HepG2 (cell line): ENCODE data around the gene KIFC1. TPM values are rescaled to one million over a fixed set of nuclear protein-coding genes. Genes with fewer than 3 reads are reported as not detected.

Experiments used
- CBFB ChIP-seq: sonication (generic); formaldehyde crosslinking; IDR thresholded peaks from 2 replicates; pipeline ENCODE4 v1.4.0; 2020; ENCODE audit warnings: missing genetic modification reagents
- GFI1 ChIP-seq: sonication (generic); formaldehyde crosslinking; IDR thresholded peaks from 2 replicates; pipeline ENCODE4 v1.5.0; 2020; ENCODE audit warnings: missing genetic modification reagents, mild to moderate bottlenecking, borderline replicate concordance
- KAT8 ChIP-seq: IDR thresholded peaks from 2 replicates; pipeline ENCODE4 v1.6.1; 2016; ENCODE audit warnings: missing genetic modification reagents, missing compliant biosample characterization
- PHF20 ChIP-seq: sonication (generic); formaldehyde crosslinking; IDR thresholded peaks from 2 replicates; pipeline ENCODE4 v1.5.0; 2020; ENCODE audit warnings: mild to moderate bottlenecking, missing genetic modification reagents
- SRF ChIP-seq: IDR thresholded peaks from 2 replicates; pipeline ENCODE4 v1.6.1; 2011; ENCODE audit warnings: mild to moderate bottlenecking, low read depth, low read length, moderate library complexity
- TARDBP ChIP-seq: sonication (generic); formaldehyde crosslinking; IDR thresholded peaks from 2 replicates; pipeline ENCODE4 v1.8.0; 2022; ENCODE audit warnings: mild to moderate bottlenecking, missing genetic modification reagents
- ZC3H13 ChIP-seq: sonication (generic); formaldehyde crosslinking; IDR thresholded peaks from 2 replicates; pipeline ENCODE4 v1.8.1; 2023; ENCODE audit warnings: mild to moderate bottlenecking, missing genetic modification reagents, moderate library complexity
- ZFY ChIP-seq: sonication (generic); formaldehyde crosslinking; IDR thresholded peaks from 2 replicates; pipeline ENCODE4 v1.4.0; 2020; ENCODE audit warnings: missing genetic modification reagents
- ZNF891 ChIP-seq: sonication (generic); formaldehyde crosslinking; IDR thresholded peaks from 2 replicates; pipeline ENCODE4 v1.5.0; 2020; ENCODE audit warnings: mild to moderate bottlenecking, missing genetic modification reagents
- polyA plus RNA-seq, 8 experiments: library from polyadenylated mRNA; depleted of rRNA in 3 of 8; stranded (reverse) in 7 of 8; unstranded in 1 of 8; fragments of >200 nt; fragmentation: Illumina TruSeq in 4 of 8; extraction: Trizol in 4 of 8; gene quantifications; 2 replicates each; pipeline versions ENCODE4 v1.2.1 to v1.2.3, GENCODE V29; 2011 to 2016; ENCODE audit warnings: low read depth in 4 of 8, missing spikeins in 1 of 8, mixed read lengths in 1 of 8; ENCODE audit not compliant: insufficient read depth in 1 of 8
- total RNA-seq, 5 experiments: library from RNA; depleted of rRNA; stranded (reverse); fragments of >200 nt; fragmentation: Illumina TruSeq; extraction: Trizol; gene quantifications; 2 replicates each; pipeline ENCODE4 v1.2.3, GENCODE V29; 2016; ENCODE audit warnings: low read depth in 1 of 5
- TF ChIP-seq, protein P1 (sequence below), 2 experiments: fragments of 450-650 bp in 1 of 2; sonication (generic) in 1 of 2; formaldehyde crosslinking in 1 of 2; IDR thresholded peaks; 2 replicates each; pipeline versions ENCODE4 v1.6.1 to v1.8.0; 2016 to 2022; ENCODE audit warnings: antibody characterized with exemption in 1 of 2, mild to moderate bottlenecking in 1 of 2, missing genetic modification reagents in 1 of 2
- TF ChIP-seq, protein P2 (sequence below): sonication (generic); formaldehyde crosslinking; IDR thresholded peaks from 2 replicates; pipeline ENCODE4 v1.4.0; 2020; ENCODE audit warnings: missing genetic modification reagents, borderline replicate concordance
- TF ChIP-seq, protein P3 (sequence below): sonication (generic); formaldehyde crosslinking; IDR thresholded peaks from 2 replicates; pipeline ENCODE4 v1.4.0; 2020; ENCODE audit warnings: missing genetic modification reagents
- TF ChIP-seq, protein P4 (sequence below): sonication (generic); formaldehyde crosslinking; IDR thresholded peaks from 2 replicates; pipeline ENCODE4 v1.5.1; 2020; ENCODE audit warnings: missing genetic modification reagents, mild to moderate bottlenecking, borderline replicate concordance

Gene KIFC1
- total and polyA plus RNA-seq, 2 of the 13 experiments (the other 11 are each of a cell fraction or from before 2014, with no cell fraction given) = 25.0 to 45.5 TPM

DNA sequence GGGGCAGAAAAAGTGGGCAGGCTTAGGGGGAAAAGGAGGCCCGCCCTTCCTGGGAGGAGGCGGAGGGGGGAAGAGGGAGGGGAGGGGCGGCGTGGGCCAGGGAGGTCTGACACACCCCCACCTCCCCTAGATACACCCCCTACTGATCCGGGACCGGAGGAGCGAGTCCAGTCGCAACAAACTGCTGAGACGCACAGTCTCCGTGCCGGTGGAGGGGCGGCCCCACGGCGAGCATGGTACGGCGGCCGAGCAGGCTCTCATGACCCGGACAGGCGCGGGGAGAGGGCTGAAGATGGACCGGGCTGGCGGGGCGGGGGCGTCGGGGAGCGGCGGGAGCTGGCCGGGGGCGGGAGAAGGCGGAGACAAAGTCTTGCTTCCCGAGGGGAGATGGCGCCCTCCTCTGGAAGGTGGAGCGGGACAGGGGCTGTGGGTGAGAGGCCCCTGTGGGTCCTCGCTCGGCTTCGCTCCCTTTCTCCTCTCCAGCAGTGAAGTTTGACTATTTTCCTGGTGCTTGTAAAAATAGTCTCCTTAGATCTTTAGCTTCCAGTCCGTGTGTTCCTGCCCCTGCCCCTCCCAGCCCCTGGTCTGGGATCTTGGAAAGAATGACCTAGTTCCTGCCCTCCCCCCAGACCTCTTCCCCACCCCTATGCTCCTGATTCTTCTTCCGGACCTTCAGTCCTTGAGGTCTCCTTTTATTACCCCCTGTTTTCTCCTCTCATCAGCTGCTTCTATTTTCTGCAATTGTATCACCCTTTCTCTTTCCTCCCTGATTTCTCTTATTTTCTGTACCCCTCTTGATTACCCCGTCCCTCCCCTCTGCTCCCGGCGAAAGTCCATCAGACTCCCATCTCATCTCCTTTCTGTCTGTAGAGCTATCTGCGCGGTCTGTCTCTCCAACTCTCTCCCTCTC, 34.3 kb downstream of the KIFC1 start (continued):
- TF ChIP-seq ZC3H13 (CRISPR knock-in tag) (peak; percentile 41; the same call in 1 of the 2 replicates), GFI1 (no peak), ZNF891 (CRISPR knock-in tag) (no peak), ZFY (peak; percentile 45; the same call in 1 of the 2 replicates), KAT8 (CRISPR knock-in tag) (peak; percentile 72), TARDBP (CRISPR knock-in tag) (no peak), SRF (no peak), PHF20 (CRISPR knock-in tag) (peak; percentile 70; the same call in 1 of the 2 replicates), CBFB (CRISPR knock-in tag) (no peak)
- TF ChIP-seq, protein P1, sequence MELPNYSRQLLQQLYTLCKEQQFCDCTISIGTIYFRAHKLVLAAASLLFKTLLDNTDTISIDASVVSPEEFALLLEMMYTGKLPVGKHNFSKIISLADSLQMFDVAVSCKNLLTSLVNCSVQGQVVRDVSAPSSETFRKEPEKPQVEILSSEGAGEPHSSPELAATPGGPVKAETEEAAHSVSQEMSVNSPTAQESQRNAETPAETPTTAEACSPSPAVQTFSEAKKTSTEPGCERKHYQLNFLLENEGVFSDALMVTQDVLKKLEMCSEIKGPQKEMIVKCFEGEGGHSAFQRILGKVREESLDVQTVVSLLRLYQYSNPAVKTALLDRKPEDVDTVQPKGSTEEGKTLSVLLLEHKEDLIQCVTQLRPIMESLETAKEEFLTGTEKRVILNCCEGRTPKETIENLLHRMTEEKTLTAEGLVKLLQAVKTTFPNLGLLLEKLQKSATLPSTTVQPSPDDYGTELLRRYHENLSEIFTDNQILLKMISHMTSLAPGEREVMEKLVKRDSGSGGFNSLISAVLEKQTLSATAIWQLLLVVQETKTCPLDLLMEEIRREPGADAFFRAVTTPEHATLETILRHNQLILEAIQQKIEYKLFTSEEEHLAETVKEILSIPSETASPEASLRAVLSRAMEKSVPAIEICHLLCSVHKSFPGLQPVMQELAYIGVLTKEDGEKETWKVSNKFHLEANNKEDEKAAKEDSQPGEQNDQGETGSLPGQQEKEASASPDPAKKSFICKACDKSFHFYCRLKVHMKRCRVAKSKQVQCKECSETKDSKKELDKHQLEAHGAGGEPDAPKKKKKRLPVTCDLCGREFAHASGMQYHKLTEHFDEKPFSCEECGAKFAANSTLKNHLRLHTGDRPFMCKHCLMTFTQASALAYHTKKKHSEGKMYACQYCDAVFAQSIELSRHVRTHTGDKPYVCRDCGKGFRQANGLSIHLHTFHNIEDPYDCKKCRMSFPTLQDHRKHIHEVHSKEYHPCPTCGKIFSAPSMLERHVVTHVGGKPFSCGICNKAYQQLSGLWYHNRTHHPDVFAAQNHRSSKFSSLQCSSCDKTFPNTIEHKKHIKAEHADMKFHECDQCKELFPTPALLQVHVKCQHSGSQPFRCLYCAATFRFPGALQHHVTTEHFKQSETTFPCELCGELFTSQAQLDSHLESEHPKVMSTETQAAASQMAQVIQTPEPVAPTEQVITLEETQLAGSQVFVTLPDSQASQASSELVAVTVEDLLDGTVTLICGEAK (IDR thresholded peaks at IDR 0.05) = no peak
- TF ChIP-seq, protein P1 (CRISPR knock-in tag; IDR thresholded peaks at IDR 0.05) = 0 out of 2 replicates have a peak, but pooled peaks have one; percentile 26
- TF ChIP-seq, protein P2, sequence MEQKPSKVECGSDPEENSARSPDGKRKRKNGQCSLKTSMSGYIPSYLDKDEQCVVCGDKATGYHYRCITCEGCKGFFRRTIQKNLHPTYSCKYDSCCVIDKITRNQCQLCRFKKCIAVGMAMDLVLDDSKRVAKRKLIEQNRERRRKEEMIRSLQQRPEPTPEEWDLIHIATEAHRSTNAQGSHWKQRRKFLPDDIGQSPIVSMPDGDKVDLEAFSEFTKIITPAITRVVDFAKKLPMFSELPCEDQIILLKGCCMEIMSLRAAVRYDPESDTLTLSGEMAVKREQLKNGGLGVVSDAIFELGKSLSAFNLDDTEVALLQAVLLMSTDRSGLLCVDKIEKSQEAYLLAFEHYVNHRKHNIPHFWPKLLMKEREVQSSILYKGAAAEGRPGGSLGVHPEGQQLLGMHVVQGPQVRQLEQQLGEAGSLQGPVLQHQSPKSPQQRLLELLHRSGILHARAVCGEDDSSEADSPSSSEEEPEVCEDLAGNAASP (CRISPR knock-in tag) = peak; percentile 53
- TF ChIP-seq, protein P3, sequence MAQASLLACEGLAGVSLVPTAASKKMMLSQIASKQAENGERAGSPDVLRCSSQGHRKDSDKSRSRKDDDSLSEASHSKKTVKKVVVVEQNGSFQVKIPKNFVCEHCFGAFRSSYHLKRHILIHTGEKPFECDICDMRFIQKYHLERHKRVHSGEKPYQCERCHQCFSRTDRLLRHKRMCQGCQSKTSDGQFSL = peak; percentile 95
- TF ChIP-seq, protein P4, sequence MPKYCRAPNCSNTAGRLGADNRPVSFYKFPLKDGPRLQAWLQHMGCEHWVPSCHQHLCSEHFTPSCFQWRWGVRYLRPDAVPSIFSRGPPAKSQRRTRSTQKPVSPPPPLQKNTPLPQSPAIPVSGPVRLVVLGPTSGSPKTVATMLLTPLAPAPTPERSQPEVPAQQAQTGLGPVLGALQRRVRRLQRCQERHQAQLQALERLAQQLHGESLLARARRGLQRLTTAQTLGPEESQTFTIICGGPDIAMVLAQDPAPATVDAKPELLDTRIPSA (CRISPR knock-in tag) = no peak
